IMR-90 (cell line): ENCODE data around the gene ISX. TPM values are rescaled to one million over a fixed set of nuclear protein-coding genes. Genes with fewer than 3 reads are reported as not detected.

ENCODE experiments used
- ATAC-seq: fragments of 200-7000 bp; cut with Tn5 transposase; 2 replicates; pipeline ENCODE4 v1.9.1; 2020; ENCODE audit warnings: low read depth, mild to moderate bottlenecking, moderate library complexity
- BruUV-seq: library from RNA; stranded (reverse); fragments of 400-500 nt; replicated peaks from 2 replicates; lab custom pipeline; 2021; lab: Mats Ljungman, UMichigan
- CTCF ChIA-PET: fragments of 300-600 bp; formaldehyde crosslinking; extraction: SDS; loops from one replicate; lab custom pipeline; 2021; ENCODE audit warnings: antibody characterized with exemption; lab: Yijun Ruan, JAX
- POLR2A ChIA-PET: fragments of 300-600 bp; sonication (Branson Sonifier 250); formaldehyde crosslinking; loops from one replicate; lab custom pipeline; 2022; ENCODE audit warnings: antibody characterized with exemption; ENCODE audit not compliant: unreplicated experiment; lab: Charles Lee
- DNase-seq: peaks from one replicate; pipeline ENCODE4 v3.0.0; 2013
- H2AFZ ChIP-seq: replicated peaks from 2 replicates; pipeline ENCODE3; 2013; ENCODE audit warnings: low read length, mild to moderate bottlenecking; ENCODE audit not compliant: poor library complexity
- H2AK5ac ChIP-seq: 2 replicates; pipeline ENCODE4 v1.6.1; 2013; ENCODE audit warnings: low read depth, low read length, inconsistent platforms
- H2AK9ac ChIP-seq: replicated peaks from 2 replicates; pipeline ENCODE3; 2013; ENCODE audit warnings: mild to moderate bottlenecking, low read depth, low read length, moderate library complexity; ENCODE audit not compliant: poor library complexity
- H2BK120ac ChIP-seq: 2 replicates; pipeline ENCODE4 v1.6.1; 2013; ENCODE audit warnings: low read depth, low read length, inconsistent platforms
- H2BK15ac ChIP-seq: 3 replicates; pipeline ENCODE4 v1.6.1; 2013; ENCODE audit warnings: low read depth, low read length, inconsistent platforms
- H2BK20ac ChIP-seq: 2 replicates; pipeline ENCODE4 v1.6.1; 2013; ENCODE audit warnings: low read depth, mild to moderate bottlenecking, inconsistent platforms, low read length, moderate library complexity
- H2BK5ac ChIP-seq: 2 replicates; pipeline ENCODE4 v1.6.1; 2013; ENCODE audit warnings: mild to moderate bottlenecking, low read depth, low read length, inconsistent platforms; ENCODE audit not compliant: poor library complexity, severe bottlenecking
- H3K14ac ChIP-seq: replicated peaks from 2 replicates; pipeline ENCODE4 v1.6.1; 2013; ENCODE audit warnings: low read depth, low read length, inconsistent platforms
- H3K18ac ChIP-seq: 2 replicates; pipeline ENCODE4 v1.6.1; 2013; ENCODE audit warnings: low read depth, low read length, control low read depth
- H3K23ac ChIP-seq: 2 replicates; pipeline ENCODE4 v1.6.1; 2013; ENCODE audit warnings: low read depth, low read length, inconsistent platforms
- H3K27ac ChIP-seq: 2 replicates; pipeline ENCODE4 v1.5.1; 2013; ENCODE audit warnings: mild to moderate bottlenecking, control low read depth, low read length; ENCODE audit not compliant: insufficient read depth
- H3K27me3 ChIP-seq: 2 replicates; pipeline ENCODE4 v1.6.1; 2013; ENCODE audit warnings: low read length; ENCODE audit not compliant: control insufficient read depth, insufficient read depth
- H3K36me3 ChIP-seq: 2 replicates; pipeline ENCODE4 v1.6.1; 2013; ENCODE audit warnings: low read length, mixed read lengths; ENCODE audit not compliant: control insufficient read depth, insufficient read depth
- H3K4ac ChIP-seq: 2 replicates; pipeline ENCODE4 v1.6.1; 2013; ENCODE audit warnings: low read depth, low read length, inconsistent platforms
- H3K4me1 ChIP-seq: 2 replicates; pipeline ENCODE4 v1.6.1; 2013; ENCODE audit warnings: low read length, mixed read lengths; ENCODE audit not compliant: control insufficient read depth, insufficient read depth
- H3K4me2 ChIP-seq: 2 replicates; pipeline ENCODE4 v1.6.1; 2013; ENCODE audit warnings: low read depth, mild to moderate bottlenecking, control low read depth, low read length, moderate library complexity
- H3K4me3 ChIP-seq: 2 replicates; pipeline ENCODE4 v1.5.1; 2013; ENCODE audit warnings: low read depth, mild to moderate bottlenecking, control low read depth, low read length, moderate library complexity; ENCODE audit not compliant: insufficient read depth
- H3K56ac ChIP-seq: 2 replicates; pipeline ENCODE4 v1.6.1; 2013; ENCODE audit warnings: low read length, inconsistent platforms; ENCODE audit not compliant: insufficient read depth; ENCODE audit errors: extremely low read depth
- H3K79me1 ChIP-seq, 2 experiments: 2 replicates each; pipeline ENCODE4 v1.6.1; 2013; ENCODE audit warnings: low read length in 2 of 2, inconsistent platforms in 1 of 2, low read depth in 1 of 2
- H3K9ac ChIP-seq: 2 replicates; pipeline ENCODE4 v1.6.1; 2013; ENCODE audit warnings: low read depth, low read length, control low read depth
- H3K9me1 ChIP-seq: 2 replicates; pipeline ENCODE4 v1.6.1; 2013; ENCODE audit warnings: low read length, inconsistent platforms; ENCODE audit not compliant: insufficient read depth
- H3K9me3 ChIP-seq: 2 replicates; pipeline ENCODE4 v1.6.1; 2013; ENCODE audit warnings: low read length; ENCODE audit not compliant: control insufficient read depth, insufficient read depth
- H4K20me1 ChIP-seq: 2 replicates; pipeline ENCODE4 v1.6.1; 2013; ENCODE audit warnings: low read length, inconsistent platforms; ENCODE audit not compliant: insufficient read depth
- H4K5ac ChIP-seq: 2 replicates; pipeline ENCODE4 v1.6.1; 2013; ENCODE audit warnings: mild to moderate bottlenecking, low read depth, low read length, control low read depth
- H4K8ac ChIP-seq, 2 experiments: 2 replicates each; pipeline ENCODE4 v1.6.1; 2013; ENCODE audit warnings: low read depth in 2 of 2, low read length in 2 of 2, control low read depth in 1 of 2, inconsistent platforms in 1 of 2
- H4K91ac ChIP-seq: 2 replicates; pipeline ENCODE4 v1.6.1; 2013; ENCODE audit warnings: low read depth, low read length, inconsistent platforms; ENCODE audit not compliant: insufficient read depth
- MAFK ChIP-seq: IDR thresholded peaks from 2 replicates; pipeline ENCODE4 v1.6.1; 2012; ENCODE audit warnings: low read depth, low read length, improper control_type of control experiment
- MAZ ChIP-seq: IDR thresholded peaks from 2 replicates; pipeline ENCODE4 v1.6.1; 2012; ENCODE audit warnings: low read depth, mild to moderate bottlenecking, low read length, improper control_type of control experiment, moderate library complexity, borderline replicate concordance
- MXI1 ChIP-seq: IDR thresholded peaks from 2 replicates; pipeline ENCODE4 v1.6.1; 2012; ENCODE audit warnings: low read depth, mild to moderate bottlenecking, low read length, moderate library complexity, borderline replicate concordance
- RAD21 ChIP-seq: IDR thresholded peaks from 2 replicates; pipeline ENCODE4 v1.6.1; 2012; ENCODE audit warnings: low read length, improper control_type of control experiment
- RCOR1 ChIP-seq: IDR thresholded peaks from 2 replicates; pipeline ENCODE4 v1.6.1; 2012; ENCODE audit warnings: mild to moderate bottlenecking, low read length, improper control_type of control experiment; ENCODE audit not compliant: insufficient replicate concordance
- WGBS, 2 experiments: methylation state at CpG; one replicate each; pipeline versions ENCODE4 v1.1.5 to v1.1.7; 2013; ENCODE audit warnings: missing lambda C conversion rate in 2 of 2; ENCODE audit not compliant: insufficient read length in 1 of 2; ENCODE audit errors: extremely low coverage in 2 of 2; 5-methylcytosine and 5-hydroxymethylcytosine counted together
- dilution Hi-C: fragments of 300-500 bp; cut with HindIII; formaldehyde crosslinking; loops from one replicate; pipeline ENCODE4 v1.14.3; 2018; ENCODE audit warnings: low sequenced_read_pairs; ENCODE audit not compliant: unreplicated experiment
- in situ Hi-C: fragments of 300-500 bp; cut with MboI; formaldehyde crosslinking; loops from 3 replicates; pipeline ENCODE4 v1.14.3; 2019; ENCODE audit warnings: low sequenced_read_pairs, inconsistent platforms, mixed read lengths
- intact Hi-C: fragments of 100-400 bp; cut with micrococcal nuclease; formaldehyde crosslinking; loops from 2 replicates; pipeline ENCODE4 v1.10.0; 2022
- polyA plus RNA-seq, 3 experiments: library from polyadenylated mRNA; depleted of rRNA; stranded (reverse); fragments of >200 nt; gene quantifications; 2 replicates each; pipeline ENCODE4 v1.2.3, GENCODE V29; 2012; ENCODE audit warnings: low replicate concordance in 1 of 3
- total RNA-seq: library from RNA; depleted of rRNA; stranded (reverse); fragments of >200 nt; gene quantifications from 2 replicates; pipeline ENCODE4 v1.2.3, GENCODE V29; 2012
- TF ChIP-seq, protein P1 (sequence below): fragments of 150-350 bp; IDR thresholded peaks from 2 replicates; pipeline ENCODE4 v1.6.1; 2016; ENCODE audit warnings: low read depth, mild to moderate bottlenecking, low read length, moderate library complexity, borderline replicate concordance
- TF ChIP-seq, protein P2 (sequence below): conservative IDR thresholded peaks from 2 replicates; pipeline ENCODE4 v1.5.1; 2012; ENCODE audit warnings: mild to moderate bottlenecking, low read depth, low read length, improper control_type of control experiment

The ISX gene
- total and polyA plus RNA-seq, 2 of the 4 experiments (the other 2 are of a cell fraction), result not detected

DNA sequence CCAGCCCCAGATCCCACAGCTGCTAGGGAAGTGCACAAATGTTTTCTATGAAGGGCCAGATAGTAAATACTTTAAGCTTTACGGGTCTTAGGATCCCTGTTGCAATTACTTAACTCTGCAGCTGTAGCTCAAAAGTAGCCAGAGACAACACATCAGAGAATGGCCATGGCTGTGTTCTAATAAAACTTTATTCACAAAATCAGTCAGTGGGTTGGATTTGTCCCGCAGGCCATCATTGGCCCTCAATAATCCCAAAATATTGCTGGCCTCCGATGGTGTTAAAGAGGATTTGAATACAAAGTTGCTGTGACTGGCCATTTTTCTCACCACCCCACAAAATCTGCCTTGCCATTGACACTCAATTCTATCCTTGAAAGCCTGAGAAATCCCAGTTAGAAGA, 49.6 kb downstream of the ISX start:
- in situ Hi-C loops, result no loop called here
- CTCF ChIA-PET, result no interaction called here

More for the DNA sequence above, 49.6 kb downstream of the ISX start:
- Histone ChIP-seq H3K18ac (no peak overlapping the region), H2BK20ac (no peak overlapping the region), H2BK5ac (no peak overlapping the region), H3K9me3 (peaks cover 3% of the 10 kb centered on the region; the same call in 1 of the 2 replicates), H3K4ac (no peak overlapping the region), H3K4me1 (no peaks in the 10 kb centered on the region), H3K9ac (no peak overlapping the region), H3K27ac (no peak overlapping the region), H3K9me1 (no peaks in the 10 kb centered on the region), H4K91ac (no peak overlapping the region), H4K5ac (no peak overlapping the region), H3K27me3 (no peaks in the 10 kb centered on the region), H3K4me3 (no peak overlapping the region), H3K79me1 (no peaks in the 10 kb centered on the region), H2AFZ (no peak overlapping the region), H3K56ac (no peak overlapping the region), H2BK15ac (no peak overlapping the region), H2AK9ac (no peak overlapping the region), H4K8ac (no peak overlapping the region), H3K4me2 (no peak overlapping the region), H3K23ac (no peak overlapping the region), H2BK120ac (no peak overlapping the region), H4K20me1 (no peaks in the 10 kb centered on the region), H3K14ac (no peak overlapping the region), H2AK5ac (no peak overlapping the region), H3K36me3 (no peaks in the 10 kb centered on the region)
- TF ChIP-seq MAFK, result no peak
- no peak for TF ChIP-seq RCOR1
- TF ChIP-seq MXI1, result no peak
- TF ChIP-seq RAD21, result no peak
- TF ChIP-seq, protein P1, sequence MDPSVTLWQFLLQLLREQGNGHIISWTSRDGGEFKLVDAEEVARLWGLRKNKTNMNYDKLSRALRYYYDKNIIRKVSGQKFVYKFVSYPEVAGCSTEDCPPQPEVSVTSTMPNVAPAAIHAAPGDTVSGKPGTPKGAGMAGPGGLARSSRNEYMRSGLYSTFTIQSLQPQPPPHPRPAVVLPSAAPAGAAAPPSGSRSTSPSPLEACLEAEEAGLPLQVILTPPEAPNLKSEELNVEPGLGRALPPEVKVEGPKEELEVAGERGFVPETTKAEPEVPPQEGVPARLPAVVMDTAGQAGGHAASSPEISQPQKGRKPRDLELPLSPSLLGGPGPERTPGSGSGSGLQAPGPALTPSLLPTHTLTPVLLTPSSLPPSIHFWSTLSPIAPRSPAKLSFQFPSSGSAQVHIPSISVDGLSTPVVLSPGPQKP, result no peak
- TF ChIP-seq, protein P2, sequence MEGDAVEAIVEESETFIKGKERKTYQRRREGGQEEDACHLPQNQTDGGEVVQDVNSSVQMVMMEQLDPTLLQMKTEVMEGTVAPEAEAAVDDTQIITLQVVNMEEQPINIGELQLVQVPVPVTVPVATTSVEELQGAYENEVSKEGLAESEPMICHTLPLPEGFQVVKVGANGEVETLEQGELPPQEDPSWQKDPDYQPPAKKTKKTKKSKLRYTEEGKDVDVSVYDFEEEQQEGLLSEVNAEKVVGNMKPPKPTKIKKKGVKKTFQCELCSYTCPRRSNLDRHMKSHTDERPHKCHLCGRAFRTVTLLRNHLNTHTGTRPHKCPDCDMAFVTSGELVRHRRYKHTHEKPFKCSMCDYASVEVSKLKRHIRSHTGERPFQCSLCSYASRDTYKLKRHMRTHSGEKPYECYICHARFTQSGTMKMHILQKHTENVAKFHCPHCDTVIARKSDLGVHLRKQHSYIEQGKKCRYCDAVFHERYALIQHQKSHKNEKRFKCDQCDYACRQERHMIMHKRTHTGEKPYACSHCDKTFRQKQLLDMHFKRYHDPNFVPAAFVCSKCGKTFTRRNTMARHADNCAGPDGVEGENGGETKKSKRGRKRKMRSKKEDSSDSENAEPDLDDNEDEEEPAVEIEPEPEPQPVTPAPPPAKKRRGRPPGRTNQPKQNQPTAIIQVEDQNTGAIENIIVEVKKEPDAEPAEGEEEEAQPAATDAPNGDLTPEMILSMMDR, result no peak
- TF ChIP-seq MAZ, result no peak
- BruUV-seq, result no TSS peak
- dilution Hi-C loops (no loop called here), intact Hi-C loops (no loop called here)
- WGBS, 2 experiments, result no CpG with 5 or more reads among the region's 3 CpGs
- DNase-seq (no peak), ATAC-seq (no peak)
- POLR2A ChIA-PET, result no interaction called here
